Muscle layer of duodenum (tissue), 2 donors: ENCODE results near the gene ZNF574.

Experiments
- H3K27ac ChIP-seq: one replicate; pipeline ENCODE4 v1.7.0; 2013; ENCODE audit warnings: mild to moderate bottlenecking, low read length
- H3K27me3 ChIP-seq: one replicate; pipeline ENCODE4 v1.7.0; 2013; ENCODE audit warnings: low read depth, mild to moderate bottlenecking, control low read depth, low read length
- H3K36me3 ChIP-seq, 2 donors: one replicate each; pipeline ENCODE4 v1.7.0; 2013; ENCODE audit warnings: low read length in 2 of 2, control low read depth in 1 of 2, mild to moderate bottlenecking in 1 of 2; ENCODE audit not compliant: insufficient read depth in 2 of 2, control insufficient read depth in 1 of 2
- H3K4me1 ChIP-seq, 2 donors: one replicate each; pipeline ENCODE4 v1.7.0; 2013; ENCODE audit warnings: low read length in 2 of 2, mild to moderate bottlenecking in 2 of 2, control low read depth in 1 of 2, moderate library complexity in 1 of 2; ENCODE audit not compliant: insufficient read depth in 2 of 2, control insufficient read depth in 1 of 2
- H3K4me3 ChIP-seq, 2 donors: one replicate each; pipeline ENCODE4 v1.7.0; 2013; ENCODE audit warnings: low read length in 2 of 2, low read depth in 1 of 2, mild to moderate bottlenecking in 1 of 2
- H3K9me3 ChIP-seq, 2 donors: one replicate each; pipeline ENCODE4 v1.7.0; 2013; ENCODE audit warnings: low read length in 2 of 2, control low read depth in 1 of 2, mild to moderate bottlenecking in 1 of 2; ENCODE audit not compliant: control insufficient read depth in 1 of 2
- donor health status: healthy.

Gene ZNF574

GRCh38 chr19:42060117-42060516 is 15.8 kb upstream of the ZNF574 start:
- Histone ChIP-seq H3K4me3 (no peak overlapping the region), H3K36me3 (peaks cover 4 to 50% of the 10 kb centered on the region in 2 donors), H3K4me1 (no peaks in the 10 kb centered on the region), H3K27me3 (no peaks in the 10 kb centered on the region), H3K27ac (no peak overlapping the region), H3K9me3 (no peaks in the 10 kb centered on the region)

GRCh38 chr19:42062381-42062780 is 13.6 kb upstream of the ZNF574 start:
- peaks cover 0 to 38% of the 10 kb centered on the region in 2 donors for H3K36me3 ChIP-seq

DNA sequence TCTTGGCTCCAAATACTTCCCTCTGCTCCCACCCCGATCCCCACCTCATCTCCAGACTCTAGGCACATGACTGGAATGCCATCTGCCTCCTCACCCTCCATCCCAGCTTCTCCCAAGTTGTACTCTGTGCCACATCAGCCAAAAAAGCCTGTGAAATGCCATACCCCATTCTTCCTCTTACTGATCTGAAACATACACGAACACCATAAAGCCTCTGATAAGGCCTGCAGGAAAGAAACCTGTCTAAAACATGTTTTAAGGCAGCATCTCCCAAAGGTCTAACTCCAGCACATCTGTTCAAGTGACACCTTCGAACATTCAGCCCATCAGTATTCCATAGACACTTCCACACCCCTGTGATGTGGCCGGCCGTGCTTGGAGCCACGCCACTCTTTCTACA is 11.5 kb upstream of the ZNF574 start:
- H3K27me3 ChIP-seq, result no peaks in the 10 kb centered on the region
- no peaks in the 10 kb centered on the region for H3K9me3 ChIP-seq
- no peak overlapping the region for H3K27ac ChIP-seq
- no peak overlapping the region for H3K4me3 ChIP-seq
- H3K36me3 ChIP-seq, result peaks cover 0 to 30% of the 10 kb centered on the region in 2 donors
- peaks cover 4 to 14% of the 10 kb centered on the region in 2 donors for H3K4me1 ChIP-seq

More at GRCh38 chr19:42062381-42062780, 13.6 kb upstream of the ZNF574 start:
- Histone ChIP-seq H3K4me1 (no peaks in the 10 kb centered on the region), H3K27ac (no peak overlapping the region), H3K4me3 (no peak overlapping the region), H3K27me3 (no peaks in the 10 kb centered on the region), H3K9me3 (no peaks in the 10 kb centered on the region)

GRCh38 chr19:42065051-42065450 is 10.9 kb upstream of the ZNF574 start:
- Histone ChIP-seq H3K4me1 (peaks cover 4 to 17% of the 10 kb centered on the region in 2 donors), H3K9me3 (no peaks in the 10 kb centered on the region), H3K27ac (no peak overlapping the region), H3K36me3 (peaks cover 0 to 24% of the 10 kb centered on the region in 2 donors), H3K27me3 (no peaks in the 10 kb centered on the region), H3K4me3 (no peak overlapping the region)

DNA sequence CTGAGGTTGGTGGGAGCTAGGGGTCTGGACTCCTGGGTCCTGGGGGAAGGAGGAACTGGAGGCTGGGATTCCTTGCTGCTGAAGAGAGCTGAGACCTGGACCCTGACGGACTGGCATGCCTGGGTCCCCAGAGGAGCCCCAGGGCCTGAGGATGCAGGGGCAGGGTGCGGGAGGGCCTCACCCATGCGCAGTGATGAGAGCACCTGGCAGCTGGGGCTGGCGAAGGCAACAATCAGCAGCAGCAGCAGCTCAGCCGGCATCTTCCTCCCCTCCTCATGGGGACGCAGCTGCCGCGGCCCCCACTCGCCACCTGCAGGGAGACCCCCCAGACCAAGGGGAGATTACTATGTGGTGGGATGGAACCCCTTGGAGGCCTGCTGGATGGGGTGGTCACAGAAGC is 10.5 kb upstream of the ZNF574 start:
- no peak overlapping the region for H3K4me3 ChIP-seq
- H3K27ac ChIP-seq, result no peak overlapping the region
- H3K9me3 ChIP-seq, result no peaks in the 10 kb centered on the region
- H3K27me3 ChIP-seq, result no peaks in the 10 kb centered on the region
- peaks cover 0 to 21% of the 10 kb centered on the region in 2 donors for H3K36me3 ChIP-seq
- H3K4me1 ChIP-seq, result peaks cover 4 to 22% of the 10 kb centered on the region in 2 donors

GRCh38 chr19:42066075-42066754 is 9.8 kb upstream of the ZNF574 start:
- H3K27ac ChIP-seq, result no peak overlapping the region
- peaks cover 0 to 21% of the 10 kb centered on the region in 2 donors for H3K36me3 ChIP-seq
- H3K27me3 ChIP-seq, result no peaks in the 10 kb centered on the region
- H3K9me3 ChIP-seq, result no peaks in the 10 kb centered on the region
- H3K4me1 ChIP-seq, result peaks cover 4 to 25% of the 10 kb centered on the region in 2 donors
- no peak overlapping the region for H3K4me3 ChIP-seq

DNA sequence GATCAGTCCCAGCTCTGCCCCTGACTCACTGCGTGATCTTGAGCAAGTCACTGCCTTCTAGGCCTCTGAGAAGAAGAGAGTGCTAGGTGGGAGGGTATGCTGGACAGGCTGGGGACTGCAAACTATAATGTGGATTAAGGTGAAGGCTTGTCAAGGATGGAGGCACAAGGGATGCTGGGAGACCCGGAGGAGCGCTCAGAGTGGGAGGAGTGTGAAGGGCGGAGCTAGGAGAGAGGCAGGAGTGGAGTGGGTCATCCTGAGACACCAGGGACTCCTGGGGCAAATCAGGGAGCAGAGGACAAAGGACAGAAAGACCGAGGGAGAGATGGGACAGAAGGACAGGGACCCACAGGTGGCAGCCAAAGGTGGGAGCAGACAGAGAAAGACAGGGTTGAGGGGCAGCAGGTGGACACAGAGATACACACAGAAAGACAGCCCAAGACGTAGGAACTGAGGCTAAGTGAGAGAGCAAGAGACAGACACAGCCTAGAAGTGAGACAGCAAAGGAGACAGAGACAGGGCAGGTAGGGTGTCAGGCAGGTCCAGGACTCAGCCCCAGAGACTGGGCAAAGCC is 8.6 kb upstream of the ZNF574 start:
- H3K4me1 ChIP-seq, result peaks cover 4 to 25% of the 10 kb centered on the region in 2 donors
- peaks cover 0 to 14% of the 10 kb centered on the region in 2 donors for H3K36me3 ChIP-seq
- no peaks in the 10 kb centered on the region for H3K27me3 ChIP-seq
- H3K27ac ChIP-seq, result no peak overlapping the region
- H3K9me3 ChIP-seq, result no peaks in the 10 kb centered on the region
- no peak overlapping the region for H3K4me3 ChIP-seq

GRCh38 chr19:42068361-42068755 is 7.6 kb upstream of the ZNF574 start:
- Histone ChIP-seq H3K4me3 (peak overlapping the region; percentile 33 to 64), H3K36me3 (peaks cover 0 to 10% of the 10 kb centered on the region in 2 donors), H3K27ac (no peak overlapping the region), H3K27me3 (no peaks in the 10 kb centered on the region), H3K4me1 (peaks cover 4 to 25% of the 10 kb centered on the region in 2 donors), H3K9me3 (no peaks in the 10 kb centered on the region)

- H3K27ac ChIP-seq, result no peak overlapping the region
- peak overlapping the region; percentile 33 to 64 for H3K4me3 ChIP-seq
- H3K36me3 ChIP-seq, result peaks cover 0 to 10% of the 10 kb centered on the region in 2 donors
- no peaks in the 10 kb centered on the region for H3K27me3 ChIP-seq
- H3K4me1 ChIP-seq, result peaks cover 4 to 25% of the 10 kb centered on the region in 2 donors
- H3K9me3 ChIP-seq, result no peaks in the 10 kb centered on the region
Observed at GRCh38 chr19:42068756-42069571, 7.0 kb upstream of the ZNF574 start.

DNA sequence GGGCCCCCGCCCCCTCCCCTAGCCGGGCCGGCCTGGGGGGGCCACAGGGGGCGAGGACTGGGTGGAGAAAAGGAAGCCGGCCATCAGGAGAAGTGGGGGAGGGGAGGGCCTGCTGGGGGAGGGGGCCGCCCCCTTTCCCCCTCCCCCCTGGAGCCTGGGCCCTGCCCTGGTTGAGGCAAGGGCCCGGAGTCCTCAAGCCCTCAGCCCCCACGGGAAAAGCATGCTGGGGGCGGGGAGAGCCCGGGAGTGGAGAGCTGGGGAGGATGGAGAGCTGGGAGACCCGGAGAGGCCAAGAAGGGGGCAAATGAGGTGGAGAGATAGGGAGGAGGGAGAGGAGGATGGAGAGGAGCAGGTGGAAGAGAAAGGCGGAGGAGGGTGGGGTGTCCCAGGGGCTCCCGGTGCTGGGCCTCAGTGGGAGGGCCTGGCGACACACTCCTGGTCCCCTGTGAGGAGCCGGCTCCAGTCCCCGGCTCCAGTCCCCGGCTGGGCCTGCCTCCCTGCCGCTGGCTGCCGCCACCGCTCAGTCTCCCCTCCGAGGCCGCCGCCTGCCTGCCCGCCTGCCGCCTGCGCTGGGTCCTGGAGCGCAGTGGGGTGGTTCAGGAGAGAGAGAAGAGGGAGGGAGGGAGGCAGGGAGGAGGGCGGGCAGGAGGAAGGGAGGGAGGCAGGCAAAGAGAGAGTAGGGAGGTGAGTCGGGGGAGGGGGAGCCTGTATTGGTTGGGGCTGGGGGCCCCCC is 6.2 kb upstream of the ZNF574 start, which contains the start of gene GRIK5:
Gene GRIK5 (minus strand): TSS at position 588 of the 733 bp plus-strand sequence. CDS start 4,436 bp downstream, outside the sequence.
- H3K4me3 ChIP-seq, result peak within 1 kb of the TSS; percentile 37 to 64

More for the DNA sequence above, 6.2 kb upstream of the ZNF574 start, which contains the start of gene GRIK5:
- Histone ChIP-seq H3K9me3 (no peaks in the 10 kb centered on the region), H3K27me3 (no peaks in the 10 kb centered on the region), H3K36me3 (peaks cover 0 to 9% of the 10 kb centered on the region in 2 donors), H3K4me1 (peaks cover 4 to 27% of the 10 kb centered on the region in 2 donors), H3K27ac (no peak within 1 kb of the TSS)
